ENCODE data around the gene PAOX. TPM values are rescaled to one million over a fixed set of nuclear protein-coding genes. Genes with fewer than 3 reads are reported as not detected.

The PAOX gene
- total and polyA plus RNA-seq, 11 donors = 2.1 to 7.3 (median 3.4) TPM

DNA sequence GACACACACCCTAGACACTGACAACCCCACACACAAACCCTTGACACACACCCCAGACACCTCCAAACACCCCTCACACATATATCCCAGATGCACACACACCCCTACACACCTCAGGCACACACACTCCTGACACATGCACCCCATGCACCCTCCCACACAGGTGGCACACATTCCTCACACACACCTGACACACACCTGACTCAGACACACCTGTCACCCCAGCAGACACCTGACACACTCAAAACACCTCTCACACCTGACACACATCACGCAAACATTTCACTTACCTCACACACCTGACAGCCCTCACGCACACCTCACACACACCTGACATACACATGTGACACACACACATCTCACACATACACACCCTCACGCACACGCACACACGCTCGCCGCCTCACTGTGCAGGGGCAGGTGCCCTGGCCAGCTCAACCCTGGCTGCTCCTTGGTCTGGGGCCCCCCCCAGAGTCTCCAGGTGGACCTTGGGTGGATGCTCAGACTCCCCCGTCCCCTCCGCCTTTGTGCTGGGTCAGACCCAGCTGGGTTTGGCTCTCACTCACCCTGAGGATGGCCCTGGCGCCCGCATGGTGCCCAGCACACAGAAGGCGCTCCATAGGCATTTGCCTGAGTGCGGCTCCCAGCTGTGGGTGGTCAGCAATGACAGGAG, 39.2 kb upstream of the PAOX start:
- no peaks in the 10 kb centered on the region for H3K36me3 ChIP-seq
- ATAC-seq (no peak), DNase-seq (no peak)
- no peak overlapping the region for H3K27ac ChIP-seq
- WGBS, 4 donors = 90 to 98% (median 92%) methylated on average over 13 of the region's 13 CpGs
- peaks cover 5 to 21% (median 17%) of the 10 kb centered on the region in 12 donors for H3K4me1 ChIP-seq
- no peaks in the 10 kb centered on the region for H3K9me3 ChIP-seq
- TF ChIP-seq POLR2A (IDR thresholded peaks at IDR 0.05) (no peak), CTCF (IDR thresholded peaks at IDR 0.05) (no peak)
- H3K27me3 ChIP-seq = peaks cover 26 to 78% (median 36%) of the 10 kb centered on the region in 9 donors
- intact Hi-C loops (cut with DNase I) = loop anchor here in 1 of 10 donors (10.0 kb wide), 1 partner anchor 175 kb away; no protein-coding TSS in a partner anchor
- no peak overlapping the region for H3K4me3 ChIP-seq

DNA sequence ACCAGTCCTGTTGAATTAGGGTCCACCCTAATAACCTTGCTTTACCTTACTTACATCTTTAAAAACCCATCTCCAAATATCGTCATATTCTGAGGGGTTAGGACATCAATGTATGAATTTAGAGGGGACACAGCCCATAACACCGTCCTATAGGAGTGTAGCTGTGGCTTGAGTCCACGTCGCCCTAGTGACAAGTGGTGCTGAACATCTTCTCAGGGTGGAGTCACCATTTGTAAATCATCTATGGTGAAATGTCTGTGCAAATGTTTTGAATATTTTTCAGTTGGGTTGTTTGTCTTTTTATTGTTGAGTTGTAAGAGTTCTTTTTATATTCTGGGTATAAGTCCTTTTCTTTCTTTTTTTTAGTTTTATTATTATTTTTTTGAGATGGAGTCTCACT, 37.1 kb upstream of the PAOX start:
- H3K36me3 ChIP-seq = no peaks in the 10 kb centered on the region
- peaks cover 13 to 76% (median 21%) of the 10 kb centered on the region in 9 donors for H3K27me3 ChIP-seq
- ATAC-seq = no peak
- H3K4me1 ChIP-seq = no peaks in the 10 kb centered on the region
- H3K4me3 ChIP-seq = no peak overlapping the region
- no peaks in the 10 kb centered on the region for H3K9me3 ChIP-seq
- intact Hi-C loops (cut with DNase I) = no loop called here
- H3K27ac ChIP-seq = no peak overlapping the region
- no peak for DNase-seq
- WGBS, 4 donors = 74 to 88% (median 87%) methylated on average over 4 of the region's 4 CpGs
- TF ChIP-seq POLR2A (IDR thresholded peaks at IDR 0.05) = no peak
- TF ChIP-seq CTCF (IDR thresholded peaks at IDR 0.05) = no peak

GRCh38 chr10:133342942-133343341, 36.1 kb upstream of the PAOX start:
- WGBS, 4 donors = 76 to 89% (median 78%) methylated on average over 8 of the region's 8 CpGs
- H3K36me3 ChIP-seq = no peaks in the 10 kb centered on the region
- no peak overlapping the region for H3K27ac ChIP-seq
- intact Hi-C loops (cut with DNase I) = no loop called here
- no peak overlapping the region for H3K4me3 ChIP-seq
- TF ChIP-seq CTCF (IDR thresholded peaks at IDR 0.05) (no peak), POLR2A (IDR thresholded peaks at IDR 0.05) (no peak)
- H3K27me3 ChIP-seq = peaks cover 6 to 79% (median 30%) of the 10 kb centered on the region in 9 donors
- ATAC-seq (no peak), DNase-seq (no peak)
- H3K4me1 ChIP-seq = no peaks in the 10 kb centered on the region
- H3K9me3 ChIP-seq = no peaks in the 10 kb centered on the region

DNA sequence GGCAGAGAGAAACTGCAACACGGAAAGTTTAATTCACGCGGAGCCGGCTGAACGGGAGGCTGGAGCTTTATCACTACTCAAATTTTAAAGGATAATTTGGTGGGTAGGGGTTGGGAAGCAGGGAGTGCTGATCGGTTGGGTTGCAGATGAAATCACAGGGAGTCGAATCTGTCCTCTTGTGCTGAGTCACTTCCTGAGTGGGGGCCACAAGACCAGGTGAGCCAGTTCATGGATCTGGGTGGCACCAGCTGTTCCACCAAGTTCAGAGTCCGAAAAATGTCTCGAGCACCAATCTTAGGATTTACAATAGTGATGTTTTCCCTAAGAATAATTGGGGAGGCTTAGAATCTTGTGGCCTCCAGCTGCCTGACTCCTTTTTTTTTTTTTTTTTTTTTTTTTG, 35.5 kb upstream of the PAOX start:
- no peaks in the 10 kb centered on the region for H3K9me3 ChIP-seq
- 54 to 72% (median 63%) methylated on average over 9 of the region's 9 CpGs for WGBS, 4 donors
- intact Hi-C loops (cut with DNase I) = no loop called here
- no peaks in the 10 kb centered on the region for H3K36me3 ChIP-seq
- no peak for TF ChIP-seq CTCF (IDR thresholded peaks at IDR 0.05)
- TF ChIP-seq POLR2A (IDR thresholded peaks at IDR 0.05) = no peak
- no peaks in the 10 kb centered on the region for H3K4me1 ChIP-seq
- H3K27me3 ChIP-seq = peaks cover 5 to 81% (median 34%) of the 10 kb centered on the region in 9 donors
- no peak overlapping the region for H3K27ac ChIP-seq
- ATAC-seq (no peak), DNase-seq (no peak)
- no peak overlapping the region for H3K4me3 ChIP-seq
